ENCODE results near the gene TSC22D1.
"Not testable (repeated sequence)": the region's sequence is repeated elsewhere in the genome, so short reads cannot be mapped to it uniquely, and the experiment has no call there.

TSC22D1 gene

DNA sequence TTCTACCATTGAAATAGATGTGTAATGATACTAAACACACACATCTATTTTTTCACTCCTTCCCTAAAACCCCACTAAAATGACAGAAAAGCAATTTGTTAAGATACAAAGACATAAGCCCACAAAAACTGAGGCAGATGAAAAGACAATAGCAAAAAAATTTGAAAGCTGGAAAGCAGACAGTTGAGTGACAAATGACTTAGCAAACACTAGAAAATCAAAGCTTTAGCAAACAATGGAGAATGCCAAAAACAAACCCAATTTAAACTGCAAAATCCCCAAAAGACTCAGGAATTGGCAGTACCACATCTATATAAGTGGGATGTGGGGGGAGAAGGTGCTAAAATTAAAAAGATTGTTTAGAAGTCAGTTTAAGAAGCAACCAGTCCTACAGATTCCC lies 9.5 kb downstream of the TSC22D1 start:
- no peak for DNase-seq

DNA sequence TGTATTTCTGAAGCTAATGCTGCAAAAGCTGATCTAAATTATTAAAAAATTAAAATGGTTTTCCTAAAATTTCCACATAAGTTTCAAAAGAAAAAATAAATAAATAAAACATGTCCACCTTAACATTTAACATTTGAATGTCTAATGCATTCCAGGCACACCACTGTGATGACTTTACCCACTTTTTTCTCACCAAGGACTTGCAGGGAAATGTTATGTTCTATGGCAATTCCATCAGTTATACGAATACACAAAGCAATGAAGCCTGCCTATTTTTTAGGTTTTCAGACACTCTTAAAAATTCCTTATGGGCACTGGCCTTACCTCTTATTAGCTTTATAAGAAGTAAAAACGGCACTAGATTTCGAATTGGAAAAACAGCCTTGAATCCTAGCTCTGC lies 10.2 kb downstream of the TSC22D1 start:
- DNase-seq, result no peak

DNA sequence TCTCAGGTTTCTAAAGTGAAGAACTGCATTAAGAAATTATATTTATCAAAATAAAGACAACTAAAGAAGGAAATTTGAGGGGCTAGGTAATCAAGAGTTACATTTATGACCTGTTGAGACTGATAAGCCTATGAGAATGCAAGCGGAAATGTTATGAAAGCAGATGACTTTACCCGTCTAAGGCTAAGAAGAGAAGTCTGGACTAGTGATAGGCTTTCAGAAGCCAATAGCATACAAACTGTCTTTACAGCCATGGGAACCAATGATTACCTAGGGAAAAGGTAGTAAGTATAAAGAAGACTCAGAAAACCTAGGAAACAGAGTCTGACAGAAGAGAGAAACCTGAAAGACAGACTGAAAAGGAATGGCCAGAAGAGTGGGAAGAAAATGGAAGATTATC lies 11.2 kb downstream of the TSC22D1 start:
- DNase-seq, result no peak

DNA sequence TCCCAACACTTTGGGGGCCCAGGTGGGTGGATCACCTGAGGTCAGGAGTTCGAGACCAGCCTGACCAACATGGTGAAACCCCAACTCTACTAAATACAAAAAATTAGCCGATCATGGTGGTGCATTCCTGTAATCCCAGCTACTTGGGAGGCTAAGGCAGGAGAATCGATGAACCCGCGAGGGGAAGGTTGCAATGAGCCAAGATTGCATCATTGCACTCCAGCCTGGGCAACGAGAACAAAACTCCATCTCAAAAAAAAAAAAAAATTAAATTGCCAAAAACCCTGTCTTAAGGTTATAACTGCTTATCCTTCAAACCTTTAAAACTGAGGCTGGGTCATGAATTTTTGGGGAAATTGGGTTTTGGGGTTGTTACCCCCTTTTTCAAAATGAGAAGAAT lies 13.3 kb downstream of the TSC22D1 start:
- not testable (repeated sequence) for DNase-seq

DNA sequence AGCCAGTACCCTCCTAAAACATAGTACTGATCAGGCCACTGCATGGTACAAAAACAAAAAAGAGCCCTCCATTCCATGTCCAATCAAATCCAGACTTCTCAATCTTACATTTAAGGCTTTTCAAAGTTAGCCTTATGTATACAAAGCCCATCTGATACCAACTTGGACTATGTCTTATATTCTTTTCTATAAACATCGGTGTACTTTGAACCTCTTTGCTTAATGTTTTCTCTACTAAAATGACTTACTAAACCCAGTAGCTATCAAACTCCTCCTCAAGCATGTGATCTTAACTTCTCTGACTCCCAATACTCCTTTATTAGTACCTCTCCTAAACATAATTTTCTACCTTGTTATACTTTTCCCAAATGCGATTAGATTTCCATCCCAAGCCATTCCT lies 14.8 kb downstream of the TSC22D1 start:
- DNase-seq, result no peak

GRCh38 chr13:44557986-44558385 lies 18.1 kb downstream of the TSC22D1 start:
- no peak for DNase-seq

DNA sequence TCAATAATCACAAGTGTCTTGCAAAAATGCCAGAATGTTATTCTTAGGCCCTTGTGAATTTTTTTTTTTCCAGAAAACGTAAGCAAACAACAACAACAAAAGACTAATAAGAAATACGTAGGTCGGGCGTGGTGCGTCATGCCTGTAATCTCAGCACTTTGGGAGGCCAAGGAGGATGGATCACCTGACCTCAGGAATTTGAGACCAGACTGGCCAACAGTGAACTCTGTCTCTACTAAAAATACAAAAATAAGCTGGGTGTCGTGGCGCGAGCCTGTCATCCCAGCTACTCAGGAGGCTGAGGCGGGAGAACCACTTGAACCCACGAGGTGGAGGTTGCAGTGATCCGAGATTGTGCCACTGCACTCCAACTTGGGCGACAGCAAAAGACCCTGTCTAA lies 20.9 kb downstream of the TSC22D1 start:
- no peak for DNase-seq

DNA sequence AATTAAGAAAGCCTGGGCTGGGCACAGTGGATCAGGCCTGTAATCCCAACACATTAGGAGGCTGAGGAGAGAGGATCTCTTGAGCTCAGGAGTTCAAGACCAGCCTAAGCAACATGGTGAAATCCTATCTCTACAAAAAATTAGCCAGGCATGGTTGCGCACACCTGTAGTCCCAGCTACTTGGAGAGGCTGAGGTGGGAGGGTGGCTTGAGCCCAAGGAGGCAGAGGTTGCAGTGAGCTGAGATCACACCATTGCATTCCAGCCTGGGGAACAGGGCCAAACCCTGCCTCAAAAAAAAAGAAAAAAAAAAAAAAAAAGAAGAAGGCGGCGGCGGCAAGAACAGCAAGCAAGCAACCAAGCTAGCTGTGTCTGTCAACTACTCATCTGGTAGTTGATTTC lies 26.7 kb downstream of the TSC22D1 start:
- no peak for DNase-seq

DNA sequence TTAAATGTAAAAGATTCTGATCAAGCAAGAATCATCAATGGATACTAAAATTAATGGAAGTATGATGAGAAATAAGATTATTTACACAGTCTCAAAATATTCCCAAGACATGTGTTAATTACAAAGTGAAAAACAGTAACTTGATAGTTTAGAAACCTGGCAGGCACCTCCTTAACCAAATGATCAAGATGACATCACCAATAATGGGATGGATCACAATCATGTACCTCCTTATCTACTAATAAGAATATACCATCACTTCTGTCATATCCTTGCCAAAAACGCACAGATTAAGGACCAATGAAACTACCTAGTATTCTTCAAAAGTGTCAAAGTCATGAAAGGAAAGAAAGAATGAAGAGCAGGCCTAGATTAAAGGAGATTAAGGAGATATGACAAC lies 30.0 kb downstream of the TSC22D1 start:
- no peak for DNase-seq

GRCh38 chr13:44543369-44543768 lies 32.8 kb downstream of the TSC22D1 start:
- DNase-seq, result no peak

DNA sequence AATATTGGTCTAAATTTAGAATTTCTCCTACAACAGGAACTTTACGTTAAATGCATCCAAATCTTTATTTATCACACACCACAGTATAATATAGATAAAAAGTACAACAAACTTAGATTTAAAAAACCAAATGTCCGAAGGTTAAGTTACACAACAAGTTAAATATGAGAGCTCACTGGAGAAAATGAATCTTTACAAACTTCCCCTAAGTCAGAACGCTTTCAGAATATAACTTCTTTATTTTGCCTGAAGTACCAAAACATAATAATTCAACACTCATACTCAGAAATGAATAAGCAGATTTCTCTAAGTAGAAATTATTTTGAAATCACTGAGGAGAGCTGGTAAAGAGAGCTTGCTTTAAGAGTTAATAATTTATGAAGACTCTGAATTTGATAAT lies 33.8 kb downstream of the TSC22D1 start:
- DNase-seq, result no peak

DNA sequence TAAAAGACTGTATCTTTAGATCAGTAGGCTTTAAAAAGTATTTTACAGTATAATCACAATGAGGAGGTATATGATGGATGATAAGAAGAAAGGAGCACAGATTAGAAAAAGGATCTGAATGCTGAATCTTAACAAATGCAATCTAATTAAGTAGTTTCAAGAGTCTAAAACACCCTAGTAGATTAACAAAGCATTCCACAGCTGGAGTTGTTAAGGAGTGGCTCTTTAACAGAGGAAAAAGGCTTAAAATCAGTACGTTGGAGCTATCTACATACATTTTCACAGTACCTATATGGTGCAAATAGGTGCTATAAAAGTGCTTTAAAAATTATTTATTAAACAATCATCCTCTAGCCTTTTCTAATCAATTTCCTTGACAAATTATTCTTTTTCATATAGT lies 34.5 kb downstream of the TSC22D1 start:
- DNase-seq, result no peak

GRCh38 chr13:44540761-44541434 lies 35.2 kb downstream of the TSC22D1 start:
- DNase-seq, result no peak

- DNase-seq, result no peak
These were observed 38.9 kb downstream of the TSC22D1 start for GRCh38 chr13:44537248-44537647.

- no peak for DNase-seq
These were observed 52.7 kb downstream of the TSC22D1 start for GRCh38 chr13:44523146-44524015.

DNA sequence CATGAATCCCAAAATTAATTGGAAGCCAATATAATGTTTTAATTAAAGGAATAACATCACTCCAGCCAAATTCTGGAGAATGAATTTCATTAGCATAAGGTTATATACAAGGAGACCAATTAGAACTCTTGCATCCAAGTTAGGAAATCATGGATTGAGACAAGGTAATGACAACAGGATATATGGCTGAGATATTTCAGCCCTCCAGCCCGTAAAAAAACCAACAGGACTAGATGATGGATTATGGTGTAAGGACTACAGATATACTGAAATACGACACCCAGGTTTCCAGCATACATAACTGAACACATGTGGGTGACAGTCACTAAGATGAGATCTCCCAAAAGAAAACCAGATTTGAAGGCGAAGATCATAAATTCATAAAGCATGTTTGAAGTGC lies 56.5 kb downstream of the TSC22D1 start:
- no peak for DNase-seq

DNA sequence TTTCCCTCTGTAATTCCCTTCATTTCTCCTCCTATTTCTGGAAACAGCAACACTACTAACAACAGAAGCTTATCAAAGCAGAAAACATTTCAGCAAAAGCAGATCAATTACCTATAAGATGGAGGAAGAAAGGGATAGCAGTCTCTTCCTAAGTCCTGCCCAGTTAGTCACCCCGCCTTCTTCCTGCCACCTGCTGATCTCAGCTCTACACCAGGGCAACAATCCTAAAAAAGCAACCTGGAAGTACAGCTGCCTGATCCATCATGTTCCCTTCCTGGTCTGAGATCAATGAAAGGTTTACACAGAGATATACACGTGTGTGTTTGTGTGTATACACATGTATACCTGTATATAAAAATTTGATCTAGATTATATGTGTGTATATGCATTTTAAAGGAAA lies 59.4 kb downstream of the TSC22D1 start:
- DNase-seq, result no peak

DNA sequence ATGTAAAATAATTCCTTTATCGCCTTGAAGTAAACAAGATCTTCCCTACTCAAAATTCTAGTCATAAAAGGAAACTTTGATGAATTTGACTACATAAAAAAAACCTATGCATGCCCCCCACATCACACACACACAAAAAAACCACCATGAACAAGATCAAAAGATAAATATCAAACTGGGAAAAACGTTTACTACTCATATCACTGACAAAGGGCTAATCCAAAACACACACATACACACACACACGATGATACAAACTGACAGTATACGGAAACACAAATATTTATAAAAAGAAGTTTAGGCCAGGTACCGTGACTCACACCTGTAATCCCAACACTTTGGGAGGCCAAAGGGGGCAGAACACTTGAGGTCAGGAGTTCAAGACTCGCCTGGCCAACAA lies 61.9 kb downstream of the TSC22D1 start:
- DNase-seq, result no peak

DNA sequence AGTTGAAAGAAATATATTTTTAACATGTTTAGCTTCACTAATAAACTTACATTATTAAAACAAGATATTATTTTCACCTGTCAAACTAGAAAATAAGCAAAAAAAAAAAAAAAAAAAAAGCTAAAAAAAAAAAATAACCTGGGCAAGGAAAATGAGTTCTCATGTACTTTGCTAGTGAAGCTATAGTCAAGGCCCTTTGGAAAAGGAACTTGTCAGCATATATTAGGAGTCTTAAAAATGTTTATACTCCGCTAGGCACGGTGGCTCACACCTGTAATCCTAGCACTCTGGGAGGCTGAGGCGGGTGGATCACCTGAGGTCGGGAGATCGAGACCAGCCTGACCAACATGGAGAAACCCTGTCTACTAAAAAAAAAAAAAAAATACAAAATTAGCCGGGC lies 66.3 kb downstream of the TSC22D1 start:
- not testable (repeated sequence) for DNase-seq

- DNase-seq, result no peak
These were observed 67.5 kb downstream of the TSC22D1 start for GRCh38 chr13:44508562-44509077.

GRCh38 chr13:44507639-44508038 lies 68.5 kb downstream of the TSC22D1 start:
- DNase-seq, result no peak

DNA sequence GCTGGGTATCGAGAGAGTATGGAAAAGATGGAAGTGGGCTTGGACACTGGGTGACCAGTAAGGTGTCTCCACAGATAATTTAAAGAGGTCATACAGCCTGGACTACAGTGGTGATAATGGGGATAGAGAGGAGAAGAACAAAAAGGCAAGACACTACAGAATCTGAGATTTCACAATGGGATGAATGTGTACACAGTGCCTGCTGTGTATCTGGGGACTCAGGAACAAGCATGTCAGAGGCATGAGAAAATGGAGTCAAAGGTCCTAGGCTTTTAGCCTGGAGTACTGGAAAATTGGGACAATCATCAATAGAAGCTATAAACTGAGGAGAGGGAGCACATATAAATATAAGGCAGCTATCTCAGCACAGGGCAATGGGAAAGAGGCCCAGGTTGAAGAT lies 69.4 kb downstream of the TSC22D1 start:
- no peak for DNase-seq

DNA sequence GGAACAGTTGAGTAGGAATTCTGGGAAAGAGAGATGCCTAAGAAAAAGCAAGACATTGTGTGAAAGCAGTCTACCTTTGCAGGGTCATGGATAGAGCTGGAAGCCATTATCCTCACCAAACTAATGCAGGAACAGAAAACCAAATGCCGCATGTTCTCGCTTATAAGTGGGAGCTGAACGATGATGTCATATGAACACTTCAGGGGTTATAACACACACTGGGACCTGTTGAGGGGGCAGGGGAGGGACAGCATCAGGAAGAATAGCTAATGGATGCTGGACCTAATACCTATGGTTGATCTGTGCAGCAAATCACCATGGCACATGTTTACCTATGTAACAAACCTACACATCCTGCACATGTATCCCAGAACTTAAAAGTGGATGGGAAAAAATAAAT lies 69.9 kb downstream of the TSC22D1 start:
- DNase-seq, result no peak

GRCh38 chr13:44504116-44504515 lies 72.0 kb downstream of the TSC22D1 start:
- no peak for DNase-seq

Measured in activated T-cell treated with anti-CD3 and anti-CD28 coated beads, Interleukin-2, amount 50 U/mL, for 1 hour (primary cell).